Measurements from ENCODE around the gene EXOSC2. TPM values are rescaled to one million over a fixed set of nuclear protein-coding genes. Genes with fewer than 3 reads are reported as not detected.
A peak's percentile ranks its signal among the peaks of the same experiment; 100 is the strongest.

Gene EXOSC2
- total and polyA plus RNA-seq, 2 of the 13 experiments (the other 11 are each of a cell fraction or from before 2014, with no cell fraction given) = 27.5 to 63.8 TPM

DNA sequence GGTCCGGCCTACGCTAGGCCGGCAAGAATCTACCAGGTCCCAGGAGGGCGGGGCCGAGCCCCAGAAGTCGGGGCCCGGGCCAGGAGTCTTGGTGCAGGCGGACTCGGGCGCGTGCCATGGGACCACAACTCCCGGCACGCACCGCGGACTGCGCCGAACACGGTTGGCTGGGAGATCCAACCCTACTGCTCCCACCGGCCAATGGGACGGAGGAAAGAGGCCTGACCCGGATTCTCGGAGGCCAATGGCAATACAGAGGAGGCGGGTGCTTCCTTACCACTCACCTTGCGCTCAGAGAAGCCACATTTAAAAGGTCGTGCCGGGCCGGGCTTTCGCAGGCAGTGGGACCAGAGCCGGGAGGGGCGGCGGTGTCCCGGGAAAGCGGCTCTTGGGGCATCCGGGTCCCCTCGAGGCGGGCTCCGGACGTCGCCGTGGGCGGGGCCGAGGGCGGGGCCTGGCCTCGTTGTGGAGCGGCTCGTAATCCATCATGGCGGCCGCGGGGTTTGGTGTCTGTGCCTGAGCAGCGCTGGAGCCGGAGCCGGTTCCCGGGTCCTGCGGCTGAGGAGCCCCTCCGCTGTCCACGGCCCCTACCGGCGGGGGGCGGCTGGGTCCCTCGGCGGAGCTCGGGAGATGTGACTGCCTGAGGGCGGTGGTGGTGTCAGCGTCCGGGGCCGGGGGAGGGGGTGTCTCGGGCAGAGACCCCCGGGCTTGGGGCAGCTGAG, 19.1 kb downstream of the EXOSC2 start (continued):
- TF ChIP-seq, protein P1, sequence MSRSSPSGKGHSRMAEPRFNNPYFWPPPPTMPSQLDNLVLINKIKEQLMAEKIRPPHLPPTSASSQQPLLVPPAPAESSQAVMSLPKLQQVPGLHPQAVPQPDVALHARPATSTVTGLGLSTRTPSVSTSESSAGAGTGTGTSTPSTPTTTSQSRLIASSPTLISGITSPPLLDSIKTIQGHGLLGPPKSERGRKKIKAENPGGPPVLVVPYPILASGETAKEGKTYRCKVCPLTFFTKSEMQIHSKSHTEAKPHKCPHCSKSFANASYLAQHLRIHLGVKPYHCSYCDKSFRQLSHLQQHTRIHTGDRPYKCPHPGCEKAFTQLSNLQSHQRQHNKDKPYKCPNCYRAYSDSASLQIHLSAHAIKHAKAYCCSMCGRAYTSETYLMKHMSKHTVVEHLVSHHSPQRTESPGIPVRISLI (CRISPR knock-in tag; IDR thresholded peaks at IDR 0.05; ENCODE audit: borderline replicate concordance) = no peak
- TF ChIP-seq, protein P2, sequence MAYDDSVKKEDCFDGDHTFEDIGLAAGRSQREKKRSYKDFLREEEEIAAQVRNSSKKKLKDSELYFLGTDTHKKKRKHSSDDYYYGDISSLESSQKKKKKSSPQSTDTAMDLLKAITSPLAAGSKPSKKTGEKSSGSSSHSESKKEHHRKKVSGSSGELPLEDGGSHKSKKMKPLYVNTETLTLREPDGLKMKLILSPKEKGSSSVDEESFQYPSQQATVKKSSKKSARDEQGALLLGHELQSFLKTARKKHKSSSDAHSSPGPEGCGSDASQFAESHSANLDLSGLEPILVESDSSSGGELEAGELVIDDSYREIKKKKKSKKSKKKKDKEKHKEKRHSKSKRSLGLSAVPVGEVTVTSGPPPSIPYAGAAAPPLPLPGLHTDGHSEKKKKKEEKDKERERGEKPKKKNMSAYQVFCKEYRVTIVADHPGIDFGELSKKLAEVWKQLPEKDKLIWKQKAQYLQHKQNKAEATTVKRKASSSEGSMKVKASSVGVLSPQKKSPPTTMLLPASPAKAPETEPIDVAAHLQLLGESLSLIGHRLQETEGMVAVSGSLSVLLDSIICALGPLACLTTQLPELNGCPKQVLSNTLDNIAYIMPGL (CRISPR knock-in tag; IDR thresholded peaks at IDR 0.05; ENCODE audit: borderline replicate concordance in 1 of 2, low read depth in 1 of 2) = peak in 1 of 2 experiments; percentile 52; a peak in 2 of 4 replicates
- TF ChIP-seq FOXA1 (IDR thresholded peaks at IDR 0.05) = no peak
- no peak for TF ChIP-seq FOXA1 (CRISPR knock-in tag; IDR thresholded peaks at IDR 0.05)
- no peak for TF ChIP-seq ZNF766 (CRISPR knock-in tag; IDR thresholded peaks at IDR 0.05; ENCODE audit: borderline replicate concordance)
- peak; percentile 71 for TF ChIP-seq SALL1 (CRISPR knock-in tag; IDR thresholded peaks at IDR 0.05)
- TF ChIP-seq REPIN1 (CRISPR knock-in tag; IDR thresholded peaks at IDR 0.05; ENCODE audit: borderline replicate concordance, low read depth) = no peak; the same call in 1 of the 2 replicates
- TF ChIP-seq SKI (IDR thresholded peaks at IDR 0.05; ENCODE audit: partially characterized antibody) = peak; percentile 10
- no peak for TF ChIP-seq IRF2 (CRISPR knock-in tag; IDR thresholded peaks at IDR 0.05)
- TF ChIP-seq ZNF737 (CRISPR knock-in tag; IDR thresholded peaks at IDR 0.05; ENCODE audit: borderline replicate concordance) = no peak; the same call in 1 of the 2 replicates
- TF ChIP-seq PHF20 (CRISPR knock-in tag; IDR thresholded peaks at IDR 0.05) = no peak; the same call in 1 of the 2 replicates
- peak; percentile 38 for TF ChIP-seq JARID2 (CRISPR knock-in tag; IDR thresholded peaks at IDR 0.05; ENCODE audit: insufficient replicate concordance)
- no peak for TF ChIP-seq ELF3 (CRISPR knock-in tag; IDR thresholded peaks at IDR 0.05)
- no peak for TF ChIP-seq SMC3 (IDR thresholded peaks at IDR 0.05; ENCODE audit: low read length)
- peak; percentile 41; the same call in 1 of the 2 replicates for TF ChIP-seq ZZZ3 (CRISPR knock-in tag; IDR thresholded peaks at IDR 0.05; ENCODE audit: borderline replicate concordance)
- no peak for TF ChIP-seq SIX1 (CRISPR knock-in tag; IDR thresholded peaks at IDR 0.05; ENCODE audit: borderline replicate concordance)
- TF ChIP-seq CAMTA2 (CRISPR knock-in tag; IDR thresholded peaks at IDR 0.05; ENCODE audit: borderline replicate concordance) = no peak
- TF ChIP-seq NCOA1 (CRISPR knock-in tag; IDR thresholded peaks at IDR 0.05) = no peak
- peak; percentile 53; the same call in 1 of the 2 replicates for TF ChIP-seq ZNF563 (CRISPR knock-in tag; IDR thresholded peaks at IDR 0.05)
- TF ChIP-seq, protein P3, sequence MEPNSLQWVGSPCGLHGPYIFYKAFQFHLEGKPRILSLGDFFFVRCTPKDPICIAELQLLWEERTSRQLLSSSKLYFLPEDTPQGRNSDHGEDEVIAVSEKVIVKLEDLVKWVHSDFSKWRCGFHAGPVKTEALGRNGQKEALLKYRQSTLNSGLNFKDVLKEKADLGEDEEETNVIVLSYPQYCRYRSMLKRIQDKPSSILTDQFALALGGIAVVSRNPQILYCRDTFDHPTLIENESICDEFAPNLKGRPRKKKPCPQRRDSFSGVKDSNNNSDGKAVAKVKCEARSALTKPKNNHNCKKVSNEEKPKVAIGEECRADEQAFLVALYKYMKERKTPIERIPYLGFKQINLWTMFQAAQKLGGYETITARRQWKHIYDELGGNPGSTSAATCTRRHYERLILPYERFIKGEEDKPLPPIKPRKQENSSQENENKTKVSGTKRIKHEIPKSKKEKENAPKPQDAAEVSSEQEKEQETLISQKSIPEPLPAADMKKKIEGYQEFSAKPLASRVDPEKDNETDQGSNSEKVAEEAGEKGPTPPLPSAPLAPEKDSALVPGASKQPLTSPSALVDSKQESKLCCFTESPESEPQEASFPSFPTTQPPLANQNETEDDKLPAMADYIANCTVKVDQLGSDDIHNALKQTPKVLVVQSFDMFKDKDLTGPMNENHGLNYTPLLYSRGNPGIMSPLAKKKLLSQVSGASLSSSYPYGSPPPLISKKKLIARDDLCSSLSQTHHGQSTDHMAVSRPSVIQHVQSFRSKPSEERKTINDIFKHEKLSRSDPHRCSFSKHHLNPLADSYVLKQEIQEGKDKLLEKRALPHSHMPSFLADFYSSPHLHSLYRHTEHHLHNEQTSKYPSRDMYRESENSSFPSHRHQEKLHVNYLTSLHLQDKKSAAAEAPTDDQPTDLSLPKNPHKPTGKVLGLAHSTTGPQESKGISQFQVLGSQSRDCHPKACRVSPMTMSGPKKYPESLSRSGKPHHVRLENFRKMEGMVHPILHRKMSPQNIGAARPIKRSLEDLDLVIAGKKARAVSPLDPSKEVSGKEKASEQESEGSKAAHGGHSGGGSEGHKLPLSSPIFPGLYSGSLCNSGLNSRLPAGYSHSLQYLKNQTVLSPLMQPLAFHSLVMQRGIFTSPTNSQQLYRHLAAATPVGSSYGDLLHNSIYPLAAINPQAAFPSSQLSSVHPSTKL (CRISPR knock-in tag; IDR thresholded peaks at IDR 0.05) = no peak
